Measurements from ENCODE around the gene CDH11.

CDH11 gene

GRCh38 chr16:65121870-65122723 is at the start of gene CDH11:
Gene CDH11 (minus strand): TSS chr16:65122063. CDS start chr16:65004869, 117,194 bp downstream.
- peak within 1 kb of the TSS; percentile 56 for H3K4me3 ChIP-seq (ENCODE audit: low read depth, low read length)
- H3K9me3 ChIP-seq (ENCODE audit: severe bottlenecking) = no peaks in the 10 kb centered on the region
- DNase-seq = peak; percentile 34
- no peaks in the 10 kb centered on the region for H3K36me3 ChIP-seq
- H3K27me3 ChIP-seq (ENCODE audit: insufficient read depth, low read depth, severe bottlenecking) = peaks cover 34% of the 10 kb centered on the region
- no peak within 1 kb of the TSS for H3K27ac ChIP-seq
- no peak for TF ChIP-seq CTCF (IDR thresholded peaks at IDR 0.05; ENCODE audit: low read depth, low read length)

- no peaks in the 10 kb centered on the region for H3K9me3 ChIP-seq (ENCODE audit: severe bottlenecking)
- DNase-seq = peak; percentile 18
- no peaks in the 10 kb centered on the region for H3K36me3 ChIP-seq
- no peak overlapping the region for H3K27ac ChIP-seq
- TF ChIP-seq CTCF (IDR thresholded peaks at IDR 0.05; ENCODE audit: low read depth, low read length) = no peak
- H3K27me3 ChIP-seq (ENCODE audit: insufficient read depth, low read depth, severe bottlenecking) = no peaks in the 10 kb centered on the region
- H3K4me3 ChIP-seq (ENCODE audit: low read depth, low read length) = no peak overlapping the region
Measured at GRCh38 chr16:65154321-65154720, 32.5 kb upstream of the CDH11 start.

- H3K36me3 ChIP-seq = no peaks in the 10 kb centered on the region
- H3K4me3 ChIP-seq (ENCODE audit: low read depth, low read length) = no peak overlapping the region
- H3K27ac ChIP-seq = no peak overlapping the region
- no peaks in the 10 kb centered on the region for H3K9me3 ChIP-seq (ENCODE audit: severe bottlenecking)
- DNase-seq = no peak
- H3K27me3 ChIP-seq (ENCODE audit: insufficient read depth, low read depth, severe bottlenecking) = no peaks in the 10 kb centered on the region
- TF ChIP-seq CTCF (IDR thresholded peaks at IDR 0.05; ENCODE audit: low read depth, low read length) = no peak
Measured at GRCh38 chr16:65153365-65154105, 31.7 kb upstream of the CDH11 start.

GRCh38 chr16:65148804-65149203 is 26.9 kb upstream of the CDH11 start:
- no peak for DNase-seq
- Histone ChIP-seq H3K9me3 (ENCODE audit: severe bottlenecking) (no peaks in the 10 kb centered on the region), H3K36me3 (no peaks in the 10 kb centered on the region), H3K4me3 (ENCODE audit: low read depth, low read length) (no peak overlapping the region), H3K27ac (no peak overlapping the region), H3K27me3 (ENCODE audit: insufficient read depth, low read depth, severe bottlenecking) (no peaks in the 10 kb centered on the region)
- no peak for TF ChIP-seq CTCF (IDR thresholded peaks at IDR 0.05; ENCODE audit: low read depth, low read length)

GRCh38 chr16:65142276-65142675 is 20.4 kb upstream of the CDH11 start:
- H3K27ac ChIP-seq = no peak overlapping the region
- DNase-seq = no peak
- H3K4me3 ChIP-seq (ENCODE audit: low read depth, low read length) = no peak overlapping the region
- no peaks in the 10 kb centered on the region for H3K27me3 ChIP-seq (ENCODE audit: insufficient read depth, low read depth, severe bottlenecking)
- no peaks in the 10 kb centered on the region for H3K36me3 ChIP-seq
- no peaks in the 10 kb centered on the region for H3K9me3 ChIP-seq (ENCODE audit: severe bottlenecking)
- no peak for TF ChIP-seq CTCF (IDR thresholded peaks at IDR 0.05; ENCODE audit: low read depth, low read length)

Data from WERI-Rb-1 (cell line).